SK-N-SH (cell line): ENCODE measurements around the gene SYT7. TPM values are rescaled to one million over a fixed set of nuclear protein-coding genes. Genes with fewer than 3 reads are reported as not detected.
A peak's percentile ranks its signal among the peaks of the same experiment; 100 is the strongest.

Experiments
- CTCF ChIA-PET: fragments of 300-600, 350-600 bp; formaldehyde crosslinking; extraction: SDS; loops from one replicate; lab custom pipeline; 2021; lab: Yijun Ruan, JAX
- POLR2A ChIA-PET: fragments of 350-600 bp; sonication (Branson Sonifier 250); formaldehyde crosslinking; extraction: SDS; loops from one replicate; lab custom pipeline; 2020; ENCODE audit warnings: antibody characterized with exemption, inconsistent platforms; lab: Yijun Ruan, JAX
- DNase-seq: peaks from one replicate; pipeline ENCODE4 v3.0.0; 2012
- H2AFZ ChIP-seq: fragments of 200-600 bp; sonication (generic); 2 replicates; pipeline ENCODE4 v1.8.1; 2016; ENCODE audit warnings: antibody characterized with exemption, mild to moderate bottlenecking, low read depth
- H3F3A ChIP-seq: fragments of 200-600 bp; sonication (generic); replicated peaks from 2 replicates; pipeline ENCODE3; 2016; ENCODE audit warnings: antibody characterized with exemption, mild to moderate bottlenecking; ENCODE audit not compliant: insufficient read depth
- H3K27ac ChIP-seq, 2 experiments: fragments of 200-500 bp in 1 of 2; fragments of 200-600 bp in 1 of 2; sonication (Bioruptor generic) in 1 of 2; sonication (generic), shearing (Covaris generic) in 1 of 2; 2 replicates each; pipeline versions ENCODE4 v1.5.1 to v1.6.1; 2014 to 2016; ENCODE audit warnings: low read depth in 2 of 2, inconsistent platforms in 1 of 2, low read length in 1 of 2, mild to moderate bottlenecking in 1 of 2, mixed read lengths in 1 of 2
- H3K27me3 ChIP-seq: fragments of 200-600 bp; sonication (generic), shearing (Covaris generic); 2 replicates; pipeline ENCODE4 v1.6.1; 2016; ENCODE audit warnings: mixed run types; ENCODE audit not compliant: insufficient read depth
- H3K36me3 ChIP-seq, 2 experiments: fragments of 200-500 bp in 1 of 2; fragments of 200-600 bp in 1 of 2; sonication (Bioruptor generic) in 1 of 2; sonication (generic) in 1 of 2; replicated peaks in 1 of 2; 2 replicates each; pipeline versions ENCODE3 to v1.5.1; 2014 to 2016; ENCODE audit warnings: low read length in 1 of 2, mild to moderate bottlenecking in 1 of 2; ENCODE audit not compliant: insufficient read depth in 2 of 2, control insufficient read depth in 1 of 2
- H3K4me1 ChIP-seq, 2 experiments: fragments of 200-500 bp in 1 of 2; fragments of 200-600 bp in 1 of 2; sonication (Bioruptor generic) in 1 of 2; sonication (generic), shearing (Covaris generic) in 1 of 2; 2 replicates each; pipeline versions ENCODE4 v1.5.1 to v1.6.1; 2014 to 2016; ENCODE audit warnings: low read depth in 1 of 2, low read length in 1 of 2, mixed run types in 1 of 2; ENCODE audit not compliant: insufficient read depth in 2 of 2, control insufficient read depth in 1 of 2
- H3K4me2 ChIP-seq: fragments of 200-600 bp; sonication (generic), shearing (Covaris generic); 2 replicates; pipeline ENCODE4 v1.6.1; 2017; ENCODE audit warnings: mixed run types
- H3K4me3 ChIP-seq, 2 experiments: fragments of 200-500 bp in 1 of 2; fragments of 200-600 bp in 1 of 2; sonication (Bioruptor generic) in 1 of 2; sonication (generic), shearing (Covaris generic) in 1 of 2; 2 replicates each; pipeline versions ENCODE4 v1.5.1 to v1.8.1; 2014 to 2016; ENCODE audit warnings: low read depth in 2 of 2, inconsistent platforms in 1 of 2, low read length in 1 of 2, mild to moderate bottlenecking in 1 of 2, mixed read lengths in 1 of 2, moderate library complexity in 1 of 2
- H3K79me2 ChIP-seq: fragments of 200-600 bp; sonication (generic); 2 replicates; pipeline ENCODE4 v1.8.1; 2017; ENCODE audit warnings: mild to moderate bottlenecking; ENCODE audit not compliant: insufficient read depth
- H3K9ac ChIP-seq: fragments of 200-600 bp; sonication (generic); 2 replicates; pipeline ENCODE4 v1.6.1; 2017; ENCODE audit warnings: mixed run types
- H3K9me2 ChIP-seq: fragments of 200-600 bp; sonication (generic); 2 replicates; pipeline ENCODE4 v1.6.1; 2017; ENCODE audit warnings: mixed run types
- H3K9me3 ChIP-seq: fragments of 200-600 bp; sonication (generic); 2 replicates; pipeline ENCODE4 v1.6.1; 2017; ENCODE audit warnings: mixed run types, mild to moderate bottlenecking, moderate library complexity
- H4K20me1 ChIP-seq: fragments of 200-600 bp; sonication (generic); 2 replicates; pipeline ENCODE4 v1.6.1; 2017; ENCODE audit warnings: mild to moderate bottlenecking, mixed run types; ENCODE audit not compliant: insufficient read depth
- CTCF ChIP-seq: fragments of 200-600 bp; sonication (generic); IDR thresholded peaks from 2 replicates; pipeline ENCODE4 v1.6.1; 2017; ENCODE audit warnings: antibody characterized with exemption, mild to moderate bottlenecking, moderate library complexity
- ELF1 ChIP-seq: IDR thresholded peaks from 2 replicates; pipeline ENCODE4 v1.4.0; 2012
- EP300 ChIP-seq, 2 experiments: IDR thresholded peaks; 2 replicates each; pipeline versions ENCODE4 v1.4.0 to v1.6.1; 2012; ENCODE audit warnings: borderline replicate concordance in 1 of 2, low read depth in 1 of 2, low read length in 1 of 2
- EZH2phosphoT487 ChIP-seq: fragments of 200-600 bp; sonication (generic); IDR thresholded peaks from 2 replicates; pipeline ENCODE4 v1.6.1; 2017; ENCODE audit warnings: low read depth, mixed run types, mild to moderate bottlenecking, antibody characterized with exemption, moderate library complexity, borderline replicate concordance
- FOXM1 ChIP-seq: IDR thresholded peaks from 2 replicates; pipeline ENCODE4 v1.4.0; 2012; ENCODE audit warnings: low read depth, mild to moderate bottlenecking
- GABPA ChIP-seq: IDR thresholded peaks from 2 replicates; pipeline ENCODE4 v1.4.0; 2012; ENCODE audit warnings: low read depth, mild to moderate bottlenecking
- GATA2 ChIP-seq: sonication (generic); formaldehyde crosslinking; IDR thresholded peaks from 2 replicates; pipeline ENCODE4 v1.5.0; 2020; ENCODE audit warnings: mild to moderate bottlenecking, missing genetic modification reagents
- IRF3 ChIP-seq: fragments of 150-350 bp; IDR thresholded peaks from 2 replicates; pipeline ENCODE4 v1.6.1; 2016; ENCODE audit warnings: mild to moderate bottlenecking, low read depth, low read length
- MXI1 ChIP-seq: IDR thresholded peaks from 2 replicates; pipeline ENCODE4 v1.6.1; 2012; ENCODE audit warnings: mild to moderate bottlenecking, low read depth, low read length, improper control_type of control experiment
- NFIC ChIP-seq: IDR thresholded peaks from 2 replicates; pipeline ENCODE4 v1.4.0; 2012; ENCODE audit warnings: borderline replicate concordance
- POLR2AphosphoS5 ChIP-seq: IDR thresholded peaks from 2 replicates; pipeline ENCODE4 v1.6.1; 2012; ENCODE audit warnings: low read depth, low read length
- RAD21 ChIP-seq: IDR thresholded peaks from 2 replicates; pipeline ENCODE4 v1.6.1; 2012; ENCODE audit warnings: mild to moderate bottlenecking, low read length
- RFX5 ChIP-seq: IDR thresholded peaks from 2 replicates; pipeline ENCODE4 v1.6.1; 2012; ENCODE audit warnings: mild to moderate bottlenecking, improper control_type of control experiment, low read length
- RXRA ChIP-seq: IDR thresholded peaks from 2 replicates; pipeline ENCODE4 v1.4.0; 2012; ENCODE audit warnings: low read depth, mild to moderate bottlenecking, borderline replicate concordance
- SMC3 ChIP-seq: IDR thresholded peaks from 2 replicates; pipeline ENCODE4 v1.6.1; 2012; ENCODE audit warnings: low read depth, low read length, improper control_type of control experiment
- TAF1 ChIP-seq: IDR thresholded peaks from 2 replicates; pipeline ENCODE4 v1.6.1; 2012; ENCODE audit warnings: low read depth, mild to moderate bottlenecking, low read length, moderate library complexity, borderline replicate concordance
- USF1 ChIP-seq: IDR thresholded peaks from 2 replicates; pipeline ENCODE4 v1.4.0; 2012; ENCODE audit warnings: low read depth, borderline replicate concordance
- YY1 ChIP-seq: IDR thresholded peaks from 2 replicates; pipeline ENCODE4 v1.4.0; 2012; ENCODE audit warnings: low read depth, mild to moderate bottlenecking
- WGBS: methylation state at CpG from one replicate; pipeline ENCODE4 v1.1.6; 2017; ENCODE audit warnings: low lambda C conversion rate; 5-methylcytosine and 5-hydroxymethylcytosine counted together
- polyA plus RNA-seq, 3 experiments: library from polyadenylated mRNA; depleted of rRNA; stranded (reverse); fragments of >200 nt; gene quantifications; 2 replicates each; pipeline ENCODE4 v1.2.3, GENCODE V29; 2012

The SYT7 gene
- polyA plus RNA-seq, 1 of the 3 experiments (the other 2 are of a cell fraction), result 1.1 TPM

GRCh38 chr11:61495801-61496601 is 84.9 kb downstream of the SYT7 start:
- H3K9me2 ChIP-seq, result no peaks in the 10 kb centered on the region
- H3F3A ChIP-seq, result no peaks in the 10 kb centered on the region
- TF ChIP-seq USF1, result peak; percentile 23; the same call in 1 of the 2 replicates
- TF ChIP-seq RAD21, result no peak
- peak; percentile 78; the same call in 1 of the 2 replicates for TF ChIP-seq MXI1
- H3K79me2 ChIP-seq, result no peaks in the 10 kb centered on the region
- no peaks in the 10 kb centered on the region for H3K9me3 ChIP-seq
- peaks cover 0 to 12% of the 10 kb centered on the region in 2 experiments; a peak in 1 of 4 replicates for H3K4me1 ChIP-seq
- no peak overlapping the region for H3K27ac ChIP-seq
- H3K27me3 ChIP-seq, result no peaks in the 10 kb centered on the region
- DNase-seq, result peak; percentile 65
- H4K20me1 ChIP-seq, result no peaks in the 10 kb centered on the region
- H3K4me3 ChIP-seq, result no peak overlapping the region
- H3K9ac ChIP-seq, result no peak overlapping the region
- no peak overlapping the region for H2AFZ ChIP-seq
- WGBS, result 61% methylated on average over 22 of the region's 26 CpGs
- POLR2A ChIA-PET, result no interaction called here
- CTCF ChIA-PET, result interaction anchor here (1.0 to 3.6 kb wide), 4 partner anchors 18 to 82 kb away, joined by 3 to 16 read pairs (median 5); no protein-coding TSS in a partner anchor
- no peak overlapping the region for H3K4me2 ChIP-seq
- no peaks in the 10 kb centered on the region for H3K36me3 ChIP-seq

GRCh38 chr11:61494381-61494961 is 86.4 kb downstream of the SYT7 start:
- Histone ChIP-seq H3K27ac (no peak overlapping the region; a peak in 1 of 4 replicates), H3K79me2 (no peaks in the 10 kb centered on the region), H3K4me2 (no peak overlapping the region), H3K9me3 (no peaks in the 10 kb centered on the region), H3K27me3 (no peaks in the 10 kb centered on the region), H3K9ac (no peak overlapping the region), H2AFZ (no peak overlapping the region), H4K20me1 (no peaks in the 10 kb centered on the region), H3F3A (no peaks in the 10 kb centered on the region), H3K9me2 (no peaks in the 10 kb centered on the region), H3K4me1 (peaks cover 6 to 28% of the 10 kb centered on the region in 2 experiments; a peak in 1 of 4 replicates), H3K4me3 (no peak overlapping the region), H3K36me3 (no peaks in the 10 kb centered on the region)
- TF ChIP-seq POLR2AphosphoS5, result no peak
- TF ChIP-seq IRF3, result no peak
- TF ChIP-seq SMC3, result no peak
- TF ChIP-seq RAD21, result no peak
- TF ChIP-seq YY1, result no peak
- no peak for TF ChIP-seq GABPA
- no peak for TF ChIP-seq EP300 (IDR thresholded peaks at IDR 0.05; ENCODE audit: borderline replicate concordance in 1 of 2, low read depth in 1 of 2, low read length in 1 of 2)
- TF ChIP-seq FOXM1, result no peak
- no peak for TF ChIP-seq TAF1
- no peak for TF ChIP-seq NFIC
- no peak for TF ChIP-seq CTCF
- no peak for TF ChIP-seq EZH2phosphoT487
- no peak for TF ChIP-seq GATA2 (CRISPR knock-in tag)
- no peak for TF ChIP-seq ELF1
- TF ChIP-seq RXRA, result no peak
- no peak for TF ChIP-seq RFX5
- CTCF ChIA-PET, result interaction anchor here (1.5 to 3.6 kb wide), 4 partner anchors 17 to 133 kb away, joined by 3 to 16 read pairs (median 5); no protein-coding TSS in a partner anchor
- POLR2A ChIA-PET, result interaction anchor here (0.8 kb wide), 1 partner anchor 14 kb away, joined by 5 read pairs; the partner anchor contains the start of gene LRRC10B
- no peak for DNase-seq
- 73% methylated on average over 9 of the region's 9 CpGs for WGBS
